WTC11 (cell line): ENCODE data around the gene CACHD1. TPM values are rescaled to one million over a fixed set of nuclear protein-coding genes. Genes with fewer than 3 reads are reported as not detected.

Source experiments
- ATAC-seq: fragments of 200-7000 bp; cut with Tn5 transposase; 2 replicates; pipeline ENCODE4 v1.10.0; 2021; ENCODE audit warnings: mild to moderate bottlenecking, moderate library complexity
- CTCF ChIA-PET: fragments of 300-600 bp; sonication (Branson Sonifier 250); formaldehyde crosslinking; loops from one replicate; lab custom pipeline; 2021; ENCODE audit warnings: antibody characterized with exemption; lab: Charles Lee
- POLR2A ChIA-PET: fragments of 350-600 bp; sonication (Branson Sonifier 250); formaldehyde crosslinking; loops from one replicate; lab custom pipeline; 2021; ENCODE audit warnings: antibody characterized with exemption; lab: Charles Lee
- DNase-seq: peaks from one replicate; pipeline ENCODE4 v3.0.0; 2021; ENCODE audit warnings: low spot score
- H3K27ac Mint-ChIP-seq: 2 replicates; pipeline ENCODE4 v1.8.0; 2021; ENCODE audit warnings: mixed read lengths
- H3K27me3 Mint-ChIP-seq: 2 replicates; pipeline ENCODE4 v1.8.0; 2021; ENCODE audit warnings: low read depth, mild to moderate bottlenecking, moderate library complexity, mixed read lengths
- H3K36me3 Mint-ChIP-seq: 2 replicates; pipeline ENCODE4 v1.8.0; 2021; ENCODE audit warnings: mixed read lengths
- H3K4me1 Mint-ChIP-seq: 2 replicates; pipeline ENCODE4 v1.8.0; 2022; ENCODE audit warnings: mixed read lengths
- H3K4me3 Mint-ChIP-seq: 2 replicates; pipeline ENCODE4 v1.8.0; 2021; ENCODE audit warnings: mild to moderate bottlenecking, moderate library complexity, mixed read lengths
- H3K9me3 Mint-ChIP-seq: 2 replicates; pipeline ENCODE4 v1.8.0; 2021; ENCODE audit warnings: mixed read lengths
- ATF6 ChIP-seq: sonication (generic); formaldehyde crosslinking; IDR thresholded peaks from 2 replicates; pipeline ENCODE4 v1.8.1; 2023; ENCODE audit warnings: mild to moderate bottlenecking, missing genetic modification reagents
- CBFB ChIP-seq: sonication (generic); formaldehyde crosslinking; IDR thresholded peaks from 2 replicates; pipeline ENCODE4 v1.8.1; 2022; ENCODE audit warnings: mild to moderate bottlenecking, low read depth, missing genetic modification reagents
- CREM ChIP-seq: sonication (generic); formaldehyde crosslinking; IDR thresholded peaks from 2 replicates; pipeline ENCODE4 v1.8.1; 2022; ENCODE audit warnings: mild to moderate bottlenecking, missing genetic modification reagents, moderate library complexity
- ELF4 ChIP-seq: sonication (generic); formaldehyde crosslinking; IDR thresholded peaks from 2 replicates; pipeline ENCODE4 v1.8.1; 2022; ENCODE audit warnings: low read depth, mild to moderate bottlenecking, moderate library complexity, missing genetic modification reagents
- ETV6 ChIP-seq: sonication (generic); formaldehyde crosslinking; IDR thresholded peaks from 2 replicates; pipeline ENCODE4 v1.8.1; 2022; ENCODE audit warnings: mild to moderate bottlenecking, missing genetic modification reagents
- FOXJ3 ChIP-seq: sonication (generic); formaldehyde crosslinking; IDR thresholded peaks from 2 replicates; pipeline ENCODE4 v1.9.0; 2021; ENCODE audit warnings: missing genetic modification reagents, mild to moderate bottlenecking, borderline replicate concordance
- FOXK1 ChIP-seq: sonication (generic); formaldehyde crosslinking; IDR thresholded peaks from 2 replicates; pipeline ENCODE4 v1.8.0; 2022; ENCODE audit warnings: mild to moderate bottlenecking, moderate library complexity, missing genetic modification reagents
- JUN ChIP-seq: sonication (generic); formaldehyde crosslinking; IDR thresholded peaks from 2 replicates; pipeline ENCODE4 v1.8.0; 2023; ENCODE audit warnings: mild to moderate bottlenecking, missing genetic modification reagents
- KAT7 ChIP-seq: sonication (generic); formaldehyde crosslinking; IDR thresholded peaks from 2 replicates; pipeline ENCODE4 v1.8.1; 2023; ENCODE audit warnings: missing genetic modification reagents, mild to moderate bottlenecking, borderline replicate concordance
- SMAD3 ChIP-seq: sonication (generic); formaldehyde crosslinking; IDR thresholded peaks from 2 replicates; pipeline ENCODE4 v1.8.0; 2022; ENCODE audit warnings: missing genetic modification reagents, mild to moderate bottlenecking, borderline replicate concordance
- TEAD4 ChIP-seq: sonication (generic); formaldehyde crosslinking; IDR thresholded peaks from 2 replicates; pipeline ENCODE4 v1.8.0; 2022; ENCODE audit warnings: mild to moderate bottlenecking, missing genetic modification reagents
- ZBTB21 ChIP-seq: sonication (generic); formaldehyde crosslinking; IDR thresholded peaks from 2 replicates; pipeline ENCODE4 v1.8.1; 2023; ENCODE audit warnings: mild to moderate bottlenecking, missing genetic modification reagents, borderline replicate concordance
- ZNF121 ChIP-seq: sonication (generic); formaldehyde crosslinking; IDR thresholded peaks from 2 replicates; pipeline ENCODE4 v1.8.0; 2023; ENCODE audit warnings: missing genetic modification reagents
- ZNF219 ChIP-seq: sonication (generic); formaldehyde crosslinking; IDR thresholded peaks from 2 replicates; pipeline ENCODE4 v1.8.0; 2023; ENCODE audit warnings: missing genetic modification reagents, mild to moderate bottlenecking, borderline replicate concordance
- ZNF263 ChIP-seq: sonication (generic); formaldehyde crosslinking; IDR thresholded peaks from 2 replicates; pipeline ENCODE4 v1.8.1; 2022; ENCODE audit warnings: low read depth, mild to moderate bottlenecking, moderate library complexity, missing genetic modification reagents
- ZNF671 ChIP-seq: fragments of 250-450 bp; sonication (Bioruptor Pico); IDR thresholded peaks from 2 replicates; pipeline ENCODE4 v1.8.0; 2021; ENCODE audit warnings: mild to moderate bottlenecking
- total RNA-seq: library from RNA; stranded (reverse); gene quantifications from 3 replicates; pipeline ENCODE4 v1.2.3, GENCODE V29; 2021
- TF ChIP-seq, protein P1 (sequence below): sonication (generic); formaldehyde crosslinking; conservative IDR thresholded peaks from 2 replicates; pipeline ENCODE4 v1.8.1; 2023; ENCODE audit warnings: mild to moderate bottlenecking, low read depth, missing genetic modification reagents, moderate library complexity
- TF ChIP-seq, protein P2 (sequence below): sonication (generic); formaldehyde crosslinking; IDR thresholded peaks from 2 replicates; pipeline ENCODE4 v1.8.0; 2022; ENCODE audit warnings: mild to moderate bottlenecking, missing genetic modification reagents
- TF ChIP-seq, protein P3 (sequence below): sonication (generic); formaldehyde crosslinking; IDR thresholded peaks from 2 replicates; pipeline ENCODE4 v1.8.1; 2022; ENCODE audit warnings: mild to moderate bottlenecking, moderate library complexity, missing genetic modification reagents

The CACHD1 gene
- total RNA-seq, 1 experiment from 2014 or later = 26.3 TPM

GRCh38 chr1:64677532-64677931 is 207.6 kb downstream of the CACHD1 start:
- H3K27ac Mint-ChIP-seq = no peak overlapping the region

DNA sequence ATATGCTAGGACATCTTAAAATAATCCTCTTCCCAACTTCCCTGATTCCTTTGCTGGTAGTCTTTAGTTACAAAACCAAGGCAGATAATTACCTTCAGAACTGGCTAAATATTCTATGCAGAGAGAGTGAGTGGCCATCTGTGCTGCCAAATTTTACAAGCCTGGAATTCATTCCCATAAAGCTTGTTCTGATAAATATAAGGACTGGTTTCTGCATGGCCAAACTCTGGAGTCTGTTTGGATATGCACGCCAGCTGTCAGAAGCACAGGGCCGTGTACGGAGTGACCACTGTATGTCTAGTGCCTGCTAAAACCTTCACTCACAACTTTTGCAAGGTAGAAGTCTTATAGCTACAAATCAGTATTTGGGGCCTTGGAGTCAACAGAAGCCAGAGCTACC is 208.4 kb downstream of the CACHD1 start:
- no peak overlapping the region for H3K27ac Mint-ChIP-seq

More at GRCh38 chr1:64677532-64677931, 207.6 kb downstream of the CACHD1 start:
- CTCF ChIA-PET = no interaction called here
- TF ChIP-seq ATF6 = no peak
- TF ChIP-seq JUN (CRISPR knock-in tag) = no peak
- no peak for TF ChIP-seq FOXJ3 (CRISPR knock-in tag)
- no peak for TF ChIP-seq ZNF671 (CRISPR knock-in tag)
- TF ChIP-seq TEAD4 = no peak
- no peak for TF ChIP-seq ZNF263 (CRISPR knock-in tag)
- no peak for TF ChIP-seq ZBTB21 (CRISPR knock-in tag)
- no peak for TF ChIP-seq ELF4 (CRISPR knock-in tag)
- no peak for TF ChIP-seq ZNF121 (CRISPR knock-in tag)
- TF ChIP-seq, protein P1, sequence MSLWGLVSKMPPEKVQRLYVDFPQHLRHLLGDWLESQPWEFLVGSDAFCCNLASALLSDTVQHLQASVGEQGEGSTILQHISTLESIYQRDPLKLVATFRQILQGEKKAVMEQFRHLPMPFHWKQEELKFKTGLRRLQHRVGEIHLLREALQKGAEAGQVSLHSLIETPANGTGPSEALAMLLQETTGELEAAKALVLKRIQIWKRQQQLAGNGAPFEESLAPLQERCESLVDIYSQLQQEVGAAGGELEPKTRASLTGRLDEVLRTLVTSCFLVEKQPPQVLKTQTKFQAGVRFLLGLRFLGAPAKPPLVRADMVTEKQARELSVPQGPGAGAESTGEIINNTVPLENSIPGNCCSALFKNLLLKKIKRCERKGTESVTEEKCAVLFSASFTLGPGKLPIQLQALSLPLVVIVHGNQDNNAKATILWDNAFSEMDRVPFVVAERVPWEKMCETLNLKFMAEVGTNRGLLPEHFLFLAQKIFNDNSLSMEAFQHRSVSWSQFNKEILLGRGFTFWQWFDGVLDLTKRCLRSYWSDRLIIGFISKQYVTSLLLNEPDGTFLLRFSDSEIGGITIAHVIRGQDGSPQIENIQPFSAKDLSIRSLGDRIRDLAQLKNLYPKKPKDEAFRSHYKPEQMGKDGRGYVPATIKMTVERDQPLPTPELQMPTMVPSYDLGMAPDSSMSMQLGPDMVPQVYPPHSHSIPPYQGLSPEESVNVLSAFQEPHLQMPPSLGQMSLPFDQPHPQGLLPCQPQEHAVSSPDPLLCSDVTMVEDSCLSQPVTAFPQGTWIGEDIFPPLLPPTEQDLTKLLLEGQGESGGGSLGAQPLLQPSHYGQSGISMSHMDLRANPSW (CRISPR knock-in tag) = no peak
- TF ChIP-seq SMAD3 (CRISPR knock-in tag) = no peak
- Mint-ChIP-seq H3K4me3 (no peak overlapping the region), H3K9me3 (no peaks in the 10 kb centered on the region), H3K4me1 (no peaks in the 10 kb centered on the region), H3K27me3 (no peaks in the 10 kb centered on the region), H3K36me3 (peaks cover 83% of the 10 kb centered on the region)
- DNase-seq (no peak), ATAC-seq (no peak)
- POLR2A ChIA-PET = no interaction called here

DNA sequence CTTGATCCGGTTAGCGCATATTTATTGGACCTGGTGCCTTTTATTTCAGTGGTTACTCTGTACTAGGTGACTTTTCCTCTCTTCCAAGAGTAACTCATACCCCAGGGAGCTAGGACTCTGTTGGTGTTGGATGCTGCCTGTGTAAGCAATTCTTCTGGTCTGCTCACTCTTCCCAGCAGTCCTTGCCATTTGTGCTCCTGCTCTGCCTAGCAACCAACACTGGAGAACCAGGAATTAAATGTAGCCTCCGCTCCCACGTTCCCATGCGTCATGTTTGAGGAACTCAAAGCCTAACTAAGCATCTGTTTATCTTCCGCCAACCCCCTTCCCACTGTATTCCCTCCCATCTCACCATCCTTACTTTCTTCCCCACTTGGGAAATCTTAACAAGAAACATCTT is 209.2 kb downstream of the CACHD1 start:
- POLR2A ChIA-PET = no interaction called here
- H3K4me1 Mint-ChIP-seq = no peaks in the 10 kb centered on the region
- TF ChIP-seq FOXJ3 (CRISPR knock-in tag) (no peak), ETV6 (no peak), FOXK1 (CRISPR knock-in tag) (no peak), KAT7 (no peak)
- TF ChIP-seq, protein P2, sequence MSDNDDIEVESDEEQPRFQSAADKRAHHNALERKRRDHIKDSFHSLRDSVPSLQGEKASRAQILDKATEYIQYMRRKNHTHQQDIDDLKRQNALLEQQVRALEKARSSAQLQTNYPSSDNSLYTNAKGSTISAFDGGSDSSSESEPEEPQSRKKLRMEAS (CRISPR knock-in tag) = no peak
- TF ChIP-seq, protein P3, sequence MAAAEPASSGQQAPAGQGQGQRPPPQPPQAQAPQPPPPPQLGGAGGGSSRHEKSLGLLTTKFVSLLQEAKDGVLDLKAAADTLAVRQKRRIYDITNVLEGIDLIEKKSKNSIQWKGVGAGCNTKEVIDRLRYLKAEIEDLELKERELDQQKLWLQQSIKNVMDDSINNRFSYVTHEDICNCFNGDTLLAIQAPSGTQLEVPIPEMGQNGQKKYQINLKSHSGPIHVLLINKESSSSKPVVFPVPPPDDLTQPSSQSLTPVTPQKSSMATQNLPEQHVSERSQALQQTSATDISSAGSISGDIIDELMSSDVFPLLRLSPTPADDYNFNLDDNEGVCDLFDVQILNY (CRISPR knock-in tag) = no peak
- TF ChIP-seq, all 79 proteins: peak for 0
- no peak overlapping the region for H3K27ac Mint-ChIP-seq
- peaks cover 86% of the 10 kb centered on the region for H3K36me3 Mint-ChIP-seq
- H3K4me3 Mint-ChIP-seq = no peak overlapping the region
- no peaks in the 10 kb centered on the region for H3K27me3 Mint-ChIP-seq
- no peak for DNase-seq
- H3K9me3 Mint-ChIP-seq = no peaks in the 10 kb centered on the region
- ATAC-seq = no peak
- CTCF ChIA-PET = no interaction called here

More for the DNA sequence above, 208.4 kb downstream of the CACHD1 start:
- CTCF ChIA-PET = no interaction called here
- H3K9me3 Mint-ChIP-seq = no peaks in the 10 kb centered on the region
- DNase-seq (no peak), ATAC-seq (no peak)
- H3K27me3 Mint-ChIP-seq = no peaks in the 10 kb centered on the region
- H3K4me3 Mint-ChIP-seq = no peak overlapping the region
- peaks cover 82% of the 10 kb centered on the region for H3K36me3 Mint-ChIP-seq
- TF ChIP-seq CBFB (CRISPR knock-in tag) (no peak), ZNF219 (CRISPR knock-in tag) (no peak), CREM (CRISPR knock-in tag) (no peak)
- no peaks in the 10 kb centered on the region for H3K4me1 Mint-ChIP-seq
- POLR2A ChIA-PET = no interaction called here
